ENCODE measurements around the gene SCML1.

The SCML1 gene

DNA sequence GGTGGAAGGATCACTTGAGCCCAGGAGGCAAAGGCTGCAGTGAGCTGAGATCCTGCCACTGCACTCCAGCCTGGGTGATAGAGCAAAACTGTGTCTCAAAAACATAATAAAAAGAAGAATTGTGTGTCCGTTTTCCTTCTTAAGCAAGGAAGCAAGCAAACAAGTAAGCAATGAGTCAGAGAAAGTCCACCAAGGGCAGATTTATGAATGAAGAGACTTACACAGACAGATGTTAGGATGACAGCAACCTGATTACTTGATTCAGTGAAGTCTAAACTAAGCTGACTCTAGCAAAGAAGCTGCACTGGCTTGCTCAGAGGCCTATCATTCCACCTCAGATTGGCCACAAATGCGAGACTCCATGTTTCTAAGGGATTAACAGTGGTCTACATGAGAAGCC lies 34.1 kb upstream of the SCML1 start:
- peak; percentile 58 for DNase-seq (ENCODE audit: low read depth)
- H3K4me3 ChIP-seq (ENCODE audit: low read length), result no peak overlapping the region
- TF ChIP-seq, protein P1, sequence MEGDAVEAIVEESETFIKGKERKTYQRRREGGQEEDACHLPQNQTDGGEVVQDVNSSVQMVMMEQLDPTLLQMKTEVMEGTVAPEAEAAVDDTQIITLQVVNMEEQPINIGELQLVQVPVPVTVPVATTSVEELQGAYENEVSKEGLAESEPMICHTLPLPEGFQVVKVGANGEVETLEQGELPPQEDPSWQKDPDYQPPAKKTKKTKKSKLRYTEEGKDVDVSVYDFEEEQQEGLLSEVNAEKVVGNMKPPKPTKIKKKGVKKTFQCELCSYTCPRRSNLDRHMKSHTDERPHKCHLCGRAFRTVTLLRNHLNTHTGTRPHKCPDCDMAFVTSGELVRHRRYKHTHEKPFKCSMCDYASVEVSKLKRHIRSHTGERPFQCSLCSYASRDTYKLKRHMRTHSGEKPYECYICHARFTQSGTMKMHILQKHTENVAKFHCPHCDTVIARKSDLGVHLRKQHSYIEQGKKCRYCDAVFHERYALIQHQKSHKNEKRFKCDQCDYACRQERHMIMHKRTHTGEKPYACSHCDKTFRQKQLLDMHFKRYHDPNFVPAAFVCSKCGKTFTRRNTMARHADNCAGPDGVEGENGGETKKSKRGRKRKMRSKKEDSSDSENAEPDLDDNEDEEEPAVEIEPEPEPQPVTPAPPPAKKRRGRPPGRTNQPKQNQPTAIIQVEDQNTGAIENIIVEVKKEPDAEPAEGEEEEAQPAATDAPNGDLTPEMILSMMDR (IDR thresholded peaks at IDR 0.05; ENCODE audit: insufficient read depth, low read depth, low read length, missing control alignments), result no peak

GRCh38 chrX:17705211-17705610 lies 32.1 kb upstream of the SCML1 start:
- DNase-seq (ENCODE audit: low read depth), result no peak
- no peak overlapping the region for H3K4me3 ChIP-seq (ENCODE audit: low read length)
- TF ChIP-seq, protein P1 (IDR thresholded peaks at IDR 0.05; ENCODE audit: insufficient read depth, low read depth, low read length, missing control alignments), result no peak

DNA sequence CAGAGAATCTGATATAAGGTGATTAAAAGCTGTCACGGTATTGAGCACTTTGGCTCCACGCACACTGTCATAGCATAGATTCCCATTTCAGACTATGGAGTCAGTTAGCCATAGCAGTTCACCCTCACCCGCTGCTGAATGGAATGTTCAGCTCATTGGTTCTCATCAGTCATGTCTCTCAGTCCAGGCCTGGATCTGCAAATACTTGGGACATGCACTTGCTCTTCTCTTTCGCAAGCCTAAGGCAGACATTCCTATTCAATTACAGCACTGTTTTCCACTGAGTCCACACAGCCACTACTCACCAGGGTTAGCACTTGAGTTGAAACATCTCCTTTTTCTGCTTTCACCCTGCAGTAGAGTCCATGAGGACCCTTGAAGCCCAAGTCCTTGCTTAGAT lies 30.6 kb upstream of the SCML1 start:
- TF ChIP-seq, protein P1 (IDR thresholded peaks at IDR 0.05; ENCODE audit: insufficient read depth, low read depth, low read length, missing control alignments), result no peak
- H3K4me3 ChIP-seq (ENCODE audit: low read length), result no peak overlapping the region
- peak; percentile 85 for DNase-seq (ENCODE audit: low read depth)

DNA sequence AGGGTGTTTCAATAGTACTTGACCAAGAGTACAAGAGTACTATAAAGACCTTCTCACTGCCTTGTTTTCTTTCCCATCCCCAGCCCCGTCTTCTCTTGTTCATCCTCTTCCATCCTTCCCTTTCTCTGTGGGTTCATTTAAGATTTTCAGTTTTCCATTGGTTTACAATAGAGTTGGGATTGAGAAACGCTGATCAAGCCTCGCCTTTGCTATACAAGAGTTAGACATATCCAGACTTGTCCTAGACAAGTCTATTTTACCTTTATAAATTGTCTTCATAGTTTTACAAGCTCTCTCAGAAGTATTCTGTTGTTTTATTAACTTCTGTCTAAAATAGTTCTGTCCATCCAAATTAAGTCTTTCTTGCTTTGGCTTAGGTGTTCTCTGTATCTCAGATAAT lies 29.6 kb upstream of the SCML1 start:
- H3K4me3 ChIP-seq (ENCODE audit: low read length), result no peak overlapping the region
- TF ChIP-seq, protein P1 (IDR thresholded peaks at IDR 0.05; ENCODE audit: insufficient read depth, low read depth, low read length, missing control alignments), result no peak
- DNase-seq (ENCODE audit: low read depth), result peak; percentile 57

DNA sequence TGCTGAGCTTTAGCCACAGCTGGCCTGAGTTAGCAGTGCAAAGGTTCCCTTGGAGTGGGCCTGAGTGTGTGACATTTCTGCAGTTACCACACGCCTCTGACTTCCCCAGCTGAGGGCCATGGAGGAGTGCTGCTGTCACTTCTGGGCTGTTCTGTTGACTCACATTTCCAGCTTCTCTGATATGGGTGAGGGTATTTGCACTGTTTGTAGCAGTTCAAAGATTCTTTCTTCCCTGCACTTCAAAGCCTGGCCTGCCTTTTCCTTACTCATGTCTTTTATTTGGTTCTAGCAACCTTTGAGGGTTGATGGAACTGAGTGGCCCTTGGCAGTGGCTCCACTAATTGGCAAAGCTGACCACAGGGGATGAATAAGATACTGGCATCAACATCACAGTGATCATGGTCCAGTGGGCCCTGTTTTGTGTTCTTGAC lies 26.4 kb upstream of the SCML1 start:
- TF ChIP-seq, protein P1 (IDR thresholded peaks at IDR 0.05; ENCODE audit: insufficient read depth, low read depth, low read length, missing control alignments), result no peak
- no peak overlapping the region for H3K4me3 ChIP-seq (ENCODE audit: low read length)
- no peak for DNase-seq (ENCODE audit: low read depth)

GRCh38 chrX:17713288-17713687 lies 24.0 kb upstream of the SCML1 start:
- H3K4me3 ChIP-seq (ENCODE audit: low read length), result no peak overlapping the region
- DNase-seq (ENCODE audit: low read depth), result no peak
- TF ChIP-seq, protein P1 (IDR thresholded peaks at IDR 0.05; ENCODE audit: insufficient read depth, low read depth, low read length, missing control alignments), result no peak

DNA sequence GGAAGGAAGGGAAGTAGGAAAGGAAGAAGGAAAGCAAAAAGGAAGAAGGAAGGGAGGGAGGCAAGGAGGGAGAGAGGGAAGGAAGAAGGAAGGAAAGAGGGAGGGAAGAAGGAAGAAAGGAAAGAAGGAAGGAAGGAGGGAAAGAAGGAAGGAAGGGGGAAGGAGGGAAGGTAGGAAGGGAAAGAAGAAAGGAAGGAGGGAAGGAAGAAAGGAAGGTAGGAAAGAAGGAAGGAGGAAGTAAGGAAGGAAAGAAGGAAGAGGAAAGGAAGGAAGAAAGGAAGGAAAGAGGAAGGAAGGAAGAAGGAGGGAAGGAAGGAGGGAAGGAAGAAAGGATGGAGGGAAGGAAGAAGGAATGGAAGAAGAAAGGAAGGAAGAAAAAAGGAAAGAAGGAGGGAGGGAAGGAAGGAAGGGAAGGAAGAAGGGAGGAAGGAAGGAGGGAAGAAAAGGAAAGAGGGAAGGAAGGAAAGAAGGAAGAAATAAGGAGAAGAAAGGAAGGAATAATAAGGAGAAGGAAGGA lies 18.6 kb upstream of the SCML1 start:
- DNase-seq (ENCODE audit: low read depth), result no peak
- H3K4me3 ChIP-seq (ENCODE audit: low read length), result no peak overlapping the region
- TF ChIP-seq, protein P1 (IDR thresholded peaks at IDR 0.05; ENCODE audit: insufficient read depth, low read depth, low read length, missing control alignments), result no peak
